ENCODE results near the gene SPATA2. TPM values are rescaled to one million over a fixed set of nuclear protein-coding genes. Genes with fewer than 3 reads are reported as not detected.

Gene SPATA2
- total RNA-seq, 1 experiment from 2014 or later, result 6.6 TPM

DNA sequence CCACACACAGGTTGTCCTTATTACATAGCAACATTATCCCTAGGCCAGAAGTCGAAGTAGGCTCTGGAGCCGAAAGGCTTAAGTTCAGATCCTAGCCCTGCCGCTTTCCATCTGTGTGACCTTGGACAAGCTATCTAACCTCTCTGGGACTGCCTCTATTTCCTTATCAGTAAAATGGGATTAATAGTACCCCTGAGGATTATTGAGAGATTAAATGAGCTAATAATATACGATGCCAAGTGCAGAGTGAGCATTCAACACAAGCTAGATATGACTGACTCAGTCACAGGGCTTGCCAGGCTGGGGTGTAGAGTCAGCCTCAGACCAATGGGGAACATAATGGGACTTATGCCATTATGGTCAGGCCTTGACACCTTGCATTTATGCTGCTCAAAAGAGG lies 8.9 kb upstream of the SPATA2 start:
- CTCF ChIA-PET, result interaction anchor here (0.6 kb wide), 1 partner anchor 9 kb away, joined by 3 read pairs; the partner anchor contains the start of gene SPATA2
- DNase-seq (ENCODE audit: low read depth, low spot score), result no peak
- no peak for ATAC-seq
- Histone ChIP-seq H3K9me3 (ENCODE audit: control insufficient read depth in 1 of 2, insufficient read depth in 1 of 2, low read depth in 1 of 2, low read length in 2 of 2) (no peaks in the 10 kb centered on the region), H3K79me2 (ENCODE audit: insufficient read depth, low read length) (no peaks in the 10 kb centered on the region), H4K20me1 (ENCODE audit: insufficient read depth) (no peaks in the 10 kb centered on the region), H3K27ac (ENCODE audit: low read depth, low read length) (no peak overlapping the region), H2AFZ (ENCODE audit: low read depth, low read length, poor library complexity, severe bottlenecking) (no peak overlapping the region), H3K4me3 (replicated peaks in 1 of 2; ENCODE audit: low read depth in 1 of 2, low read length in 2 of 2) (no peak overlapping the region), H3K4me1 (ENCODE audit: control insufficient read depth in 1 of 2, insufficient read depth in 2 of 2, low read length in 2 of 2) (peaks cover 7 to 10% of the 10 kb centered on the region in 2 experiments; a peak in 3 of 4 replicates), H3K36me3 (ENCODE audit: control insufficient read depth in 1 of 2, insufficient read depth in 2 of 2, low read length in 2 of 2) (no peaks in the 10 kb centered on the region), H3K9me2 (ENCODE audit: insufficient read depth) (no peaks in the 10 kb centered on the region), H3K27me3 (ENCODE audit: insufficient read depth, low read length) (no peaks in the 10 kb centered on the region), H3K9ac (ENCODE audit: low read length) (no peak overlapping the region), H3K4me2 (ENCODE audit: low read length) (no peak overlapping the region)
- POLR2A ChIA-PET, result no interaction called here
- RAD21 ChIA-PET (ENCODE audit: low non-redundant PET in 1 of 2, low total read pairs in 2 of 2, uncharacterized antibody in 2 of 2, unreplicated experiment in 2 of 2), result no interaction called here
- no peak for TF ChIP-seq JUND (IDR thresholded peaks at IDR 0.05)
- no peak for TF ChIP-seq ZNF274 (IDR thresholded peaks at IDR 0.05; ENCODE audit: low read depth, low read length)
- TF ChIP-seq FOSL1 (IDR thresholded peaks at IDR 0.05; ENCODE audit: low read depth), result no peak
- TF ChIP-seq RAD21 (IDR thresholded peaks at IDR 0.05; ENCODE audit: low read depth), result no peak
- TF ChIP-seq, protein P1, sequence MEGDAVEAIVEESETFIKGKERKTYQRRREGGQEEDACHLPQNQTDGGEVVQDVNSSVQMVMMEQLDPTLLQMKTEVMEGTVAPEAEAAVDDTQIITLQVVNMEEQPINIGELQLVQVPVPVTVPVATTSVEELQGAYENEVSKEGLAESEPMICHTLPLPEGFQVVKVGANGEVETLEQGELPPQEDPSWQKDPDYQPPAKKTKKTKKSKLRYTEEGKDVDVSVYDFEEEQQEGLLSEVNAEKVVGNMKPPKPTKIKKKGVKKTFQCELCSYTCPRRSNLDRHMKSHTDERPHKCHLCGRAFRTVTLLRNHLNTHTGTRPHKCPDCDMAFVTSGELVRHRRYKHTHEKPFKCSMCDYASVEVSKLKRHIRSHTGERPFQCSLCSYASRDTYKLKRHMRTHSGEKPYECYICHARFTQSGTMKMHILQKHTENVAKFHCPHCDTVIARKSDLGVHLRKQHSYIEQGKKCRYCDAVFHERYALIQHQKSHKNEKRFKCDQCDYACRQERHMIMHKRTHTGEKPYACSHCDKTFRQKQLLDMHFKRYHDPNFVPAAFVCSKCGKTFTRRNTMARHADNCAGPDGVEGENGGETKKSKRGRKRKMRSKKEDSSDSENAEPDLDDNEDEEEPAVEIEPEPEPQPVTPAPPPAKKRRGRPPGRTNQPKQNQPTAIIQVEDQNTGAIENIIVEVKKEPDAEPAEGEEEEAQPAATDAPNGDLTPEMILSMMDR (IDR thresholded peaks at IDR 0.05 in 2 of 3, conservative IDR thresholded peaks at IDR 0.05 in 1 of 3; ENCODE audit: borderline replicate concordance in 1 of 3, insufficient read depth in 1 of 3, low read depth in 2 of 3, low read length in 2 of 3), result no peak
- TF ChIP-seq ATF3 (IDR thresholded peaks at IDR 0.05), result no peak
- TF ChIP-seq CEBPB (IDR thresholded peaks at IDR 0.05; ENCODE audit: low read depth), result no peak
- TF ChIP-seq TCF7L2 (IDR thresholded peaks at IDR 0.05; ENCODE audit: borderline replicate concordance, extremely low read depth, insufficient read depth, insufficient read length), result no peak
- no peak for TF ChIP-seq POLR2AphosphoS5 (IDR thresholded peaks at IDR 0.05; ENCODE audit: low read depth, low read length)
- TF ChIP-seq EZH2phosphoT487 (IDR thresholded peaks at IDR 0.05; ENCODE audit: borderline replicate concordance), result no peak
- TF ChIP-seq CBX3 (IDR thresholded peaks at IDR 0.05; ENCODE audit: low read depth), result no peak
- no peak for TF ChIP-seq REST (IDR thresholded peaks at IDR 0.05; ENCODE audit: low read depth)
- TF ChIP-seq YY1 (IDR thresholded peaks at IDR 0.05; ENCODE audit: extremely low read depth, insufficient replicate concordance, low read depth, low read length), result no peak
- TF ChIP-seq, protein P2, sequence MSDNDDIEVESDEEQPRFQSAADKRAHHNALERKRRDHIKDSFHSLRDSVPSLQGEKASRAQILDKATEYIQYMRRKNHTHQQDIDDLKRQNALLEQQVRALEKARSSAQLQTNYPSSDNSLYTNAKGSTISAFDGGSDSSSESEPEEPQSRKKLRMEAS (IDR thresholded peaks at IDR 0.05), result no peak
- no peak for TF ChIP-seq ELF1 (IDR thresholded peaks at IDR 0.05; ENCODE audit: borderline replicate concordance, low read depth)
- TF ChIP-seq ZBTB33 (IDR thresholded peaks at IDR 0.05; ENCODE audit: extremely low read depth, insufficient replicate concordance, low read length), result no peak
- TF ChIP-seq SRF (IDR thresholded peaks at IDR 0.05; ENCODE audit: low read depth), result no peak
- TF ChIP-seq SP1 (IDR thresholded peaks at IDR 0.05; ENCODE audit: low read depth), result no peak
- intact Hi-C loops (cut with micrococcal nuclease), result no loop called here
- no TSS peak for BruUV-seq (replicated peaks)
